Posterior vena cava (tissue), 2 donors: Measurements from ENCODE around the gene PFKFB2. TPM values are rescaled to one million over a fixed set of nuclear protein-coding genes. Genes with fewer than 3 reads are reported as not detected.

ENCODE experiments used
- DNase-seq: peaks from one replicate; pipeline ENCODE4 v3.0.0-alpha.2; 2020; ENCODE audit warnings: low spot score
- intact Hi-C, 2 donors: fragments of 100-400 bp; cut with DNase I; formaldehyde crosslinking; loops; one replicate each; pipeline versions ENCODE4 v1.14.1 to v1.14.2; 2022 to 2023
- total RNA-seq, 2 donors: library from RNA; stranded (reverse); fragmentation: NEBNext Ultra II Directional; extraction: Animal tissue kit (Norgen Biotek cat#: 25700); gene quantifications; one replicate each; pipeline ENCODE4 v1.2.1, GENCODE V29; 2021
- donor health status: DM: yes; HTN: yes; CAD: no.
- donor health status: DM: yes; HTN: yes; CAD: no.

The PFKFB2 gene
- total RNA-seq, 2 donors from 2014 or later = 10.2 to 13.0 TPM

DNA sequence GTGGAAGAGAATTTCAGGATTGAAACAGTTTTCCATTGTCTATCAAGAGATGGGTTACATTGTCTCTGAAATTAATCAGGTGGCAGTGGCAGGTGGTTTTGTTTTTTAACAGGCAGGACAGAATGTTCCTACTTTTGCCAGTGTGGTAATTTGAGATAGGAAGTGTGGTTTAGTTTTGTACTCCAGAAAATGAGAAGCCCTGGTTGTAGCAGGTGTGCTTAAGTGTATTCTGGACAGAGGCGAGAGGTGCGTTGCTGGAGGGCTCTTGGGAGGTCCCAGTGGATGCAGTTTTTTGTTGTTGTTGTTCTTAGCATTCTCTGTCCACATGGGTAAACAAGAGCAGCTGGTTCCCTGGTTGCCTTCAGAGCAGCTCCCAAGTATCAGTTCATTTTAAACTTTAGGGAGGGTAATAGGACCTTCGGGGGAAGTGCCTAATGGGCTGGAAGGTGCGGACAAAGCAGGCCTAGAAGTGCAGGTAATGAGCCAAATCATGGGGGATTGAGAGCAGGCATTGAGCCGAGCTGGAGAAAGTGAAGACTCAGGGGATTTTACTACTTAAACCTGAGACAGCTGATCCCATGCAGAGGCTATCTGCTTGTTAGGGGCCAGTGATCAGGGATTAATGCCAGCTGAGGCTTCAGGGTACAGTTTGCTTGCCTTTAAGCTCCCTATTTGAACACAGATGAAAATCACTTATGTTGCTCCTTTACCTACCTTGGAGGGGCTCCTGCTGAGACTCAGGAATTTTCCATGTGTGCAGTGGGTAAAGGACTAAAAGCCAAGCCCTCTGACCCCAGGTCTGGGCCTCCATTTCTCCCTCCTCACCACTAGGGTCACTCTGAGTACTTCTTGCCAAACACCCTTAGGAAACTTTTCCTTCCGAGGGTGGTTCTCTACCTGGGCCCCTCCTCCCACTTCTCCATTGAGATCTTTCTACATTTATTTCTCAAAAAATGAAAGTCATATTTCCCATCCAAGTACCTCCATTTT is 6.1 kb downstream of the PFKFB2 start:
- intact Hi-C loops = loop anchor here (5.0 to 10.0 kb wide), 2 partner anchors 766 to 1082 kb away; no protein-coding TSS in a partner anchor
- DNase-seq = no peak

- intact Hi-C loops = loop anchor here (5.0 to 10.0 kb wide), 2 partner anchors 765 to 1083 kb away; no protein-coding TSS in a partner anchor
- DNase-seq = no peak
Observed at GRCh38 chr1:207059881-207060280, 6.8 kb downstream of the PFKFB2 start.

- intact Hi-C loops = no loop called here
- no peak for DNase-seq
Observed at GRCh38 chr1:207060596-207060995, 7.5 kb downstream of the PFKFB2 start.

GRCh38 chr1:207062058-207062457 is 9.0 kb downstream of the PFKFB2 start:
- intact Hi-C loops = no loop called here
- DNase-seq = no peak

DNA sequence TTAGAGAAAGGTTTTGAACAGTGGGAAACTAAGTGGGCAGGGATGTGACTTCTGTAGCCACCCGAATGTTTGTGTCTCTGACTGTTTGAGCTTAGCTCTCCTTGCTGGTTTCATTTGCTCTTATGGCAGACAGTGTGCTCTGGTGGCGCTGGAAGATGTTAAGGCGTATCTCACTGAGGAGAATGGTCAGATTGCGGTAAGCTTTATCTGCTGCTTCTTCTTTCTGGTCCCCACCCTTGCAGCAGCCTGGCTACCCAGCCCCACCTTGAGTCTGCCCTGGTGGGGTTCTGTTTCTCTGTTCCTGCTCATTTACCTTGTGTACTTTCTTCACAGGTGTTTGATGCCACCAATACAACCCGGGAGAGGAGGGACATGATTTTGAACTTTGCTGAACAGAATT is 9.9 kb downstream of the PFKFB2 start:
- intact Hi-C loops = no loop called here
- DNase-seq = no peak

DNA sequence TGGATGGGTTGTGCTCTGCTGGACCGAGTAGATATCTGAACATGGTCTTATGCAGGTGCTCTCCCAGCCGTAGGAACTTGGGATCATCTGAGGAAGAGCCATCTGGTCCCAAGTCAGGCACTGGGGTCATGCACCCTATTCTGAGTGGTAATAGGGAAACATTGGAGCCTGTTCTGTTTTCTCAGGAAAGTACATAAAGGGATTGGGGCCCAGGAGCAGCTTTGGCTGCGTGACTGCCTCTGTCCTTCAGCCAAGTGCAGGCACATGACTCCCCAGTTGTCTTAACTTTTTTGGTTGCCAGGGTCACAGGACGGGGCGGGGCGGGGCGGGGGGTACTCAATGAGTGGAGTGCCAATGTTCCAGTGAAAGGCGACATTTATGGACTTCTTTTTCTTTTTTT is 11.5 kb downstream of the PFKFB2 start:
- intact Hi-C loops = no loop called here
- DNase-seq = no peak

- DNase-seq = no peak
- intact Hi-C loops = no loop called here
Observed at GRCh38 chr1:207067185-207067584, 14.1 kb downstream of the PFKFB2 start.

GRCh38 chr1:207067665-207068064 is 14.6 kb downstream of the PFKFB2 start:
- no peak for DNase-seq
- intact Hi-C loops = no loop called here

DNA sequence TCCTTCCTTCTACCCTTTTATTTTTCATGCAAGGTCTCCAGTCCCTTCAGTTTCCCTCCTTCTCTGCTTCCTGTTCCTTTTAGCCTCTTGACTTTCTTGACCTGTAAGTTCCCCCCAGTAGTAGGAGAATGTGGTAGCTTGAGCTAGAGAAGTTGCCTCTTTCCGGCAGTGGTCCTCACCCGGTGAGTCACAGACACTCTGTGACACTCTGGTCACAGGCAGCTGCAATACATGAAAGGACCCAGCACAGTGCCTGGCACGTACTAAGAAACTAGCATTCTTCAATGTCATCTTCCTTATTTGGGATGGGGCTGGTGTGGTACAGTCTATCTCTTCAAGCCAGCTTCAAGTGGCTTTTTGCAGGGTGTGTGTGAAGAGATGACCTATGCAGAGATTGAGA is 16.0 kb downstream of the PFKFB2 start:
- DNase-seq = no peak
- intact Hi-C loops = no loop called here

- intact Hi-C loops = no loop called here
- no peak for DNase-seq
Observed at GRCh38 chr1:207069858-207070506, 16.9 kb downstream of the PFKFB2 start.

DNA sequence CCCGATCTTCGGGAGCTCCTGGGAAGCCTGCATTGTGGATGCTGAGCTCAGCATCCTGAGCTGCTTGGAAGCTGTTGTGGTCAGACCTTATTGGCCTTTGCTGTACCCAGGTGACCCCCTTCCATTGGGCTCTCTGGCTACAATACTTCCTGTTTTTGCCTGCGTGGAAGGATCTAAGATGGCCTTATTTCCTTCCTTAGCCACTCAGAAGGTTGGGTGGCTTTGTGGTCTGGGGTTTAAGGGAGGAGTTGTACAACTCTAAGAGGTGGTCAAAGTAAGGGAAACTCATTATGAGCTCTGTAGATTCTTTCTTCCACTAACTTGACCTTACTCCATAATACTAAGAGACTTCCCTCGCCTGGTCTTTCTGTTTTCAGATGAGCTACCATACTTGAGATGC is 17.7 kb downstream of the PFKFB2 start:
- intact Hi-C loops = no loop called here

GRCh38 chr1:207071426-207071825 is 18.4 kb downstream of the PFKFB2 start:
- no peak for DNase-seq
- intact Hi-C loops = no loop called here

More for the DNA sequence above, 17.7 kb downstream of the PFKFB2 start:
- no peak for DNase-seq

GRCh38 chr1:207072233-207072632 is 19.2 kb downstream of the PFKFB2 start:
- DNase-seq = no peak
- intact Hi-C loops = no loop called here

GRCh38 chr1:207073906-207074820 is 21.1 kb downstream of the PFKFB2 start:
- intact Hi-C loops = no loop called here
- DNase-seq = no peak

- intact Hi-C loops = no loop called here
- DNase-seq = no peak
Observed at GRCh38 chr1:207076181-207076955, 23.3 kb downstream of the PFKFB2 start.

DNA sequence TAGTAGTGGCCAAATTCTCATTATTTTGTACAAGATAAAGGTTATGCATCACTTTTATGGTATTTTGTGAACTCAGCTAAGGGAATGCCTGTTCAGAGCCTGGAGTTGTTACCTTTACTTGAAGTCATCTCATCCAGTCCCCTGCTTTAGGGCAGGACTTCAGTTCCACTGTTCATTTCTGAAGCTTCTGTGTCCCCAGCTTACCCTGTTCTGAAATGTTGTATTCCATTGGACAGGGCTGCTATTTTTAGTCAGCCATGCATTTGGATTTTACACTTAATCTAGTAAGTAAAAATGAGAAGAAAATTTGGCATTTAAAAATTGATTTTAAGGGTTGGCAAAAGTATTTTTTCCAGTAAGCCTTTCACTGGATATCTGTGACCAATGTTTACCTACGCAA is 23.9 kb downstream of the PFKFB2 start:
- intact Hi-C loops = no loop called here
- DNase-seq = no peak

GRCh38 chr1:207077470-207078377 is 24.6 kb downstream of the PFKFB2 start:
- DNase-seq = no peak

More at GRCh38 chr1:207077470-207078377, 24.6 kb downstream of the PFKFB2 start:
- intact Hi-C loops = no loop called here
